Measurements from ENCODE around the gene CAMTA1.
"Not testable (repeated sequence)": the region's sequence is repeated elsewhere in the genome, so short reads cannot be mapped to it uniquely, and the experiment has no call there.

CAMTA1 gene

GRCh38 chr1:7408771-7409150, 623.5 kb downstream of the CAMTA1 start:
- Histone ChIP-seq H3K27me3 (ENCODE audit: insufficient read depth, low read length) (no peaks in the 10 kb centered on the region), H3K9ac (ENCODE audit: low read depth, low read length) (no peak overlapping the region), H3K27ac (ENCODE audit: low read length) (no peak overlapping the region), H3K4me3 (ENCODE audit: low read length) (no peak overlapping the region), H3K4me1 (ENCODE audit: insufficient read depth, low read length) (no peaks in the 10 kb centered on the region), H3K36me3 (ENCODE audit: insufficient read depth, low read depth, low read length) (no peaks in the 10 kb centered on the region), H3K9me3 (ENCODE audit: insufficient read depth, low read depth, low read length) (no peaks in the 10 kb centered on the region)

GRCh38 chr1:7409278-7409677, 624.0 kb downstream of the CAMTA1 start:
- no peak overlapping the region for H3K27ac ChIP-seq (ENCODE audit: low read length)
- no peaks in the 10 kb centered on the region for H3K4me1 ChIP-seq (ENCODE audit: insufficient read depth, low read length)
- H3K36me3 ChIP-seq (ENCODE audit: insufficient read depth, low read depth, low read length) = no peaks in the 10 kb centered on the region
- no peaks in the 10 kb centered on the region for H3K9me3 ChIP-seq (ENCODE audit: insufficient read depth, low read depth, low read length)
- no peaks in the 10 kb centered on the region for H3K27me3 ChIP-seq (ENCODE audit: insufficient read depth, low read length)
- no peak overlapping the region for H3K9ac ChIP-seq (ENCODE audit: low read depth, low read length)
- no peak overlapping the region for H3K4me3 ChIP-seq (ENCODE audit: low read length)

- Histone ChIP-seq H3K4me1 (ENCODE audit: insufficient read depth, low read length) (no peaks in the 10 kb centered on the region), H3K9me3 (ENCODE audit: insufficient read depth, low read depth, low read length) (no peaks in the 10 kb centered on the region), H3K4me3 (ENCODE audit: low read length) (no peak overlapping the region), H3K36me3 (ENCODE audit: insufficient read depth, low read depth, low read length) (no peaks in the 10 kb centered on the region), H3K27me3 (ENCODE audit: insufficient read depth, low read length) (no peaks in the 10 kb centered on the region), H3K9ac (ENCODE audit: low read depth, low read length) (no peak overlapping the region), H3K27ac (ENCODE audit: low read length) (no peak overlapping the region)
These were observed 624.9 kb downstream of the CAMTA1 start for GRCh38 chr1:7410156-7410555.

DNA sequence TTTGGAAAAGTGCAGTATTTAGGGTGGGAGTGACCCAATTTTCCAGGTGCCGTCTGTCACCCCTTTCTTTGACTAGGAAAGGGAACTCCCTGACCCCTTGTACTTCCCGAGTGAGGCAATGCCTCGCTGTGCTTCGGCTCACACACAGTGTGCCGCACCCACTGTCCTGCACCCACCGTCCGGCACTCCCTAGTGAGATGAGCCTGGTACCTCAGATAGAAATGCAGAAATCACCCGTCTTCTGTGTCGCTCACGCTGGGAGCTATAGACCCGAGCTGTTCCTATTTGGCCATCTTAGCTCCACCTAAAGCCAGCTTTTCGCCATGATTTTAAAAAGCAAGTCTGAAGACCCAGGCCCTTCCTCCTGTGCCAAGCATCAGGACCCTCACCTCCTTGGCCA, 632.4 kb downstream of the CAMTA1 start:
- not testable (repeated sequence) for H3K9me3 ChIP-seq (ENCODE audit: insufficient read depth, low read depth, low read length); H3K27ac ChIP-seq (ENCODE audit: low read length); H3K4me1 ChIP-seq (ENCODE audit: insufficient read depth, low read length)

GRCh38 chr1:7418442-7419080, 633.3 kb downstream of the CAMTA1 start:
- no peaks in the 10 kb centered on the region for H3K36me3 ChIP-seq (ENCODE audit: insufficient read depth, low read depth, low read length)
- H3K4me3 ChIP-seq (ENCODE audit: low read length) = no peak overlapping the region
- peaks cover 9% of the 10 kb centered on the region for H3K9me3 ChIP-seq (ENCODE audit: insufficient read depth, low read depth, low read length)
- H3K27ac ChIP-seq (ENCODE audit: low read length) = no peak overlapping the region
- H3K9ac ChIP-seq (ENCODE audit: low read depth, low read length) = no peak overlapping the region
- 0 out of 2 replicates have a peak, but pooled peaks cover 2% of the 10 kb centered on the region for H3K4me1 ChIP-seq (ENCODE audit: insufficient read depth, low read length)
- no peaks in the 10 kb centered on the region for H3K27me3 ChIP-seq (ENCODE audit: insufficient read depth, low read length)

More for the DNA sequence above, 632.4 kb downstream of the CAMTA1 start:
- not testable (repeated sequence) for H3K36me3 ChIP-seq (ENCODE audit: insufficient read depth, low read depth, low read length); H3K4me3 ChIP-seq (ENCODE audit: low read length); H3K27me3 ChIP-seq (ENCODE audit: insufficient read depth, low read length); H3K9ac ChIP-seq (ENCODE audit: low read depth, low read length)

GRCh38 chr1:7420098-7420445, 634.8 kb downstream of the CAMTA1 start:
- Histone ChIP-seq H3K4me1 (ENCODE audit: insufficient read depth, low read length) (0 out of 2 replicates have a peak, but pooled peaks cover 3% of the 10 kb centered on the region), H3K36me3 (ENCODE audit: insufficient read depth, low read depth, low read length) (no peaks in the 10 kb centered on the region), H3K9me3 (ENCODE audit: insufficient read depth, low read depth, low read length) (peaks cover 9% of the 10 kb centered on the region), H3K9ac (ENCODE audit: low read depth, low read length) (no peak overlapping the region), H3K27me3 (ENCODE audit: insufficient read depth, low read length) (no peaks in the 10 kb centered on the region), H3K4me3 (ENCODE audit: low read length) (no peak overlapping the region), H3K27ac (ENCODE audit: low read length) (no peak overlapping the region)

- H3K27ac ChIP-seq (ENCODE audit: low read length) = no peak overlapping the region
- no peaks in the 10 kb centered on the region for H3K36me3 ChIP-seq (ENCODE audit: insufficient read depth, low read depth, low read length)
- H3K27me3 ChIP-seq (ENCODE audit: insufficient read depth, low read length) = no peaks in the 10 kb centered on the region
- H3K9me3 ChIP-seq (ENCODE audit: insufficient read depth, low read depth, low read length) = peaks cover 9% of the 10 kb centered on the region
- 0 out of 2 replicates have a peak, but pooled peaks cover 3% of the 10 kb centered on the region for H3K4me1 ChIP-seq (ENCODE audit: insufficient read depth, low read length)
- H3K4me3 ChIP-seq (ENCODE audit: low read length) = no peak overlapping the region
- H3K9ac ChIP-seq (ENCODE audit: low read depth, low read length) = no peak overlapping the region
These were observed 635.3 kb downstream of the CAMTA1 start for GRCh38 chr1:7420470-7421100.

DNA sequence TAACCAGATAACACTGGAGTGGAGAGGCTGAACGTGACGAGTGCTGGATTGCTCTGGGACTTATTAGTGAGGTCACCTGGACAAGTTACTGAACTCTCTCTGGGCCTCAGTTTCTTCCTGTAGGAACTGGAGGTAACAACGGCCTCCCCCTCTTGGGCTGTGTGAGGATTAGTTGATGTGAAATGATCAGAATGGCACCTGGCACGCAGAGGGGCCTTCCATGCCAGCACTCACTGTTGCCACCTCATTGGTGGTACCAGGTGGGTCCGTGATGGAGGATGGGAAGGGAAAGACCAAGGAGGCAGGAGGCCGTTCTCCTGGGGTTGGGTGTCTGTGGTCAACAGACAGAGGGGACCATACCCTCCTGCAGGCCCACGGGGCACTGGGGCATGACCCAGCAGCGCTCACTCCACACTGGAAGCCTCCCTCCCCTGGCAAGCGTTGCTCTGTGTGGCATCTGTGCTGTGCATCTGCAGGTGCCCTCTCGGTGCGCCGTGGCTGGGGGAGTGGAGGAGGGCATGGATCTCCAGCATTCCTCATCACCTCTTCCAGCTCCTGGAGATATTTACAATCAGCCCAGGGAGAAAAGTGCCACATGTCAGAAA, 636.3 kb downstream of the CAMTA1 start:
- no peaks in the 10 kb centered on the region for H3K36me3 ChIP-seq (ENCODE audit: insufficient read depth, low read depth, low read length)
- no peaks in the 10 kb centered on the region for H3K27me3 ChIP-seq (ENCODE audit: insufficient read depth, low read length)
- no peak overlapping the region for H3K4me3 ChIP-seq (ENCODE audit: low read length)
- H3K4me1 ChIP-seq (ENCODE audit: insufficient read depth, low read length) = 0 out of 2 replicates have a peak, but pooled peaks cover 3% of the 10 kb centered on the region
- H3K27ac ChIP-seq (ENCODE audit: low read length) = no peak overlapping the region
- peaks cover 9% of the 10 kb centered on the region for H3K9me3 ChIP-seq (ENCODE audit: insufficient read depth, low read depth, low read length)
- H3K9ac ChIP-seq (ENCODE audit: low read depth, low read length) = no peak overlapping the region

GRCh38 chr1:7422081-7422480, 636.8 kb downstream of the CAMTA1 start:
- Histone ChIP-seq H3K9me3 (ENCODE audit: insufficient read depth, low read depth, low read length) (peaks cover 9% of the 10 kb centered on the region), H3K9ac (ENCODE audit: low read depth, low read length) (no peak overlapping the region), H3K27me3 (ENCODE audit: insufficient read depth, low read length) (no peaks in the 10 kb centered on the region), H3K27ac (ENCODE audit: low read length) (no peak overlapping the region), H3K4me1 (ENCODE audit: insufficient read depth, low read length) (0 out of 2 replicates have a peak, but pooled peaks cover 3% of the 10 kb centered on the region), H3K4me3 (ENCODE audit: low read length) (no peak overlapping the region), H3K36me3 (ENCODE audit: insufficient read depth, low read depth, low read length) (no peaks in the 10 kb centered on the region)

DNA sequence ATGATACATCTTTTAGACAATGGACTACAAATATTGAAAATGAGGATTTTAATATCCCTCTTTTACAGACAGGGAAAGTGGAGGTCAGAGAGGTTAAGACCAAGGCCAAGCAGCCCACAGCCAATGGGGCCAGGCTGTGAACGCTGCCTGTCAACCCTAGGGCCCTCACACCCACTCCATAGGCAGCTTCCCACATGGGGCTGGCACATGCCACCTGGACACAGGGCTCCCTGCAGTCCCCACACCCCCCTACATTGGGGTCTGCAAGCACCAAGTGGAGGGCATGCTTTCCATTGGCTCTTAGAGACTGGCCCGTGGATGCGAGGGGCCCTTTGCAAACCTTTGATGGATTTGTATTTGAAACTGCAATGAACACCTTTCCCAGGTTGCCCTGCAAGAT, 637.3 kb downstream of the CAMTA1 start:
- no peaks in the 10 kb centered on the region for H3K36me3 ChIP-seq (ENCODE audit: insufficient read depth, low read depth, low read length)
- H3K9me3 ChIP-seq (ENCODE audit: insufficient read depth, low read depth, low read length) = peaks cover 9% of the 10 kb centered on the region
- no peak overlapping the region for H3K4me3 ChIP-seq (ENCODE audit: low read length)
- H3K9ac ChIP-seq (ENCODE audit: low read depth, low read length) = no peak overlapping the region
- no peaks in the 10 kb centered on the region for H3K27me3 ChIP-seq (ENCODE audit: insufficient read depth, low read length)
- H3K4me1 ChIP-seq (ENCODE audit: insufficient read depth, low read length) = 0 out of 2 replicates have a peak, but pooled peaks cover 3% of the 10 kb centered on the region
- H3K27ac ChIP-seq (ENCODE audit: low read length) = no peak overlapping the region

- no peak overlapping the region for H3K27ac ChIP-seq (ENCODE audit: low read length)
- 0 out of 2 replicates have a peak, but pooled peaks cover 3% of the 10 kb centered on the region for H3K4me1 ChIP-seq (ENCODE audit: insufficient read depth, low read length)
- H3K27me3 ChIP-seq (ENCODE audit: insufficient read depth, low read length) = no peaks in the 10 kb centered on the region
- H3K36me3 ChIP-seq (ENCODE audit: insufficient read depth, low read depth, low read length) = no peaks in the 10 kb centered on the region
- H3K9me3 ChIP-seq (ENCODE audit: insufficient read depth, low read depth, low read length) = peaks cover 6% of the 10 kb centered on the region
- no peak overlapping the region for H3K9ac ChIP-seq (ENCODE audit: low read depth, low read length)
- H3K4me3 ChIP-seq (ENCODE audit: low read length) = no peak overlapping the region
These were observed 637.7 kb downstream of the CAMTA1 start for GRCh38 chr1:7422966-7423365.

DNA sequence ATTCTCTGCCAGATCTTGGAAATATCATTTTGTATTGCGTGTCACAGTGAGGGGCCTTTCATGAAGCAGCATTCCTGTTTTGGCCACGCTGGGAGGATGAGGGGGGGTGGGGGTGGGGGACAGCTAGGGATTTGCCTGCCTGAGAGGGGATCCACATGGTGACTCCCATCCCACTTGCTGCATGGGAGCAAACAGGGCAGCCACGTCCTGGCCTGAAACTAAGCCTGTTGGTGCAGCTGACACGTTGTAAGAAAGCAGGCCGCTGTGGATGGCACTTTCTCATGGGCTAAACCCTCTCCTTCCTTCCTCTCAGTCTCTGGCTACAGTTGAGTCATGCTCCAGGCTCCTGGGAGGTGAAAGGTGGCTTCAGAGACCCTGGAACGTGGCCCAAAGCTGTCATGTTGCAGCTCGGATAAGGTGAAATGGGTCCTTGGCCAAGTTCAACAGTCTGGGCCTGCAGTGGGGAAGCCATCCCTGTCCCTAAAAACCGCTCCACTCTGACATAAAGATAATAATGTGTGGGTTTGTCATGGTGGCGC, 639.2 kb downstream of the CAMTA1 start:
- Histone ChIP-seq H3K27me3 (ENCODE audit: insufficient read depth, low read length) (no peaks in the 10 kb centered on the region), H3K9me3 (ENCODE audit: insufficient read depth, low read depth, low read length) (no peaks in the 10 kb centered on the region), H3K4me3 (ENCODE audit: low read length) (no peak overlapping the region), H3K4me1 (ENCODE audit: insufficient read depth, low read length) (0 out of 2 replicates have a peak, but pooled peaks cover 3% of the 10 kb centered on the region), H3K36me3 (ENCODE audit: insufficient read depth, low read depth, low read length) (no peaks in the 10 kb centered on the region), H3K9ac (ENCODE audit: low read depth, low read length) (no peak overlapping the region), H3K27ac (ENCODE audit: low read length) (no peak overlapping the region)
